GM19239 (cell line): Measurements from ENCODE around the gene CAPN14.
A peak's percentile ranks its signal among the peaks of the same experiment; 100 is the strongest.

Experiments used
- DNase-seq: peaks from one replicate; pipeline ENCODE4 v3.0.0; 2011; ENCODE audit warnings: low spot score; ENCODE audit not compliant: insufficient read length
- FAIRE-seq: peaks from 2 replicates; lab custom pipeline; 2011; peaks lifted over from hg19 to GRCh38; lab: Jason Lieb, UNC

Gene CAPN14

DNA sequence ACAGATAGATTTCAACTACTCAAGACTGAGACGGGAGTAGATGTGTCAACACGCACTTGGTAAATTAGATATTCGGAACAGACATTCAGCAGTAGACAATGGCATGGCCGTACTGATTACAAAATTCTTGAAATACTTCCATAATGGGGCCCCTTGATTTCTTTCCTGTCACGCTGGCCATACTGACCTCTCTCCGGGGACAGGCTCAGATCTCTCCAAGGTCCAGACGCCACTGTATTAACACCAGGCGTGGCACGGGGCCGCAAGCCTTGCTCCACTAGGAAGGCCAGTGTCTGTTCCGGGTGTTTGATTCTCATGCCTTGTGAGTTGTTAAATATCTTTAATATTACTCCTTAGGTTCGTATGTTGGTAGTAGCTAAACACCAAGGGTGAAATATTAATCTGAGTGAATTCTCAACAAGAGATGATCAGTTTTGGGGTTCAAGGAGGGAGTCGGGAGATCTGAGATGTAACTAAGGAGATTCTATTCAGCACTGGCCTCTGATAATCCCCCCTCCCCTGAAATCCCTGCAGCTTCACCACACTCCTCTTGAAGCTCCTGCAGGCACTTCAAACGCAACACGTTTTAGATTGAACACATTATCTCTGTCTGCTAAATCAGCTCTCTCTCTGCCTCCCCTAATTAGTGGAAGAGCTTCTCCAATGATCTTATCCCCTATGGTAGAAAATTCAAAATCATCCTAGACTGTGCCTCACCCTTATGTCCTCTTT, 14.4 kb upstream of the CAPN14 start:
- DNase-seq (no peak), FAIRE-seq (no peak)

GRCh38 chr2:31230751-31231150, 13.4 kb upstream of the CAPN14 start:
- FAIRE-seq (no peak), DNase-seq (no peak)

GRCh38 chr2:31228717-31229116, 11.4 kb upstream of the CAPN14 start:
- DNase-seq (no peak), FAIRE-seq (no peak)

GRCh38 chr2:31227711-31228125, 10.4 kb upstream of the CAPN14 start:
- DNase-seq (no peak), FAIRE-seq (no peak)

GRCh38 chr2:31227110-31227509, 9.8 kb upstream of the CAPN14 start:
- FAIRE-seq = no peak
- DNase-seq = no peak

- FAIRE-seq (no peak), DNase-seq (no peak)
Measured at GRCh38 chr2:31226266-31226665, 9.0 kb upstream of the CAPN14 start.

GRCh38 chr2:31223749-31224148, 6.4 kb upstream of the CAPN14 start:
- no peak for FAIRE-seq
- no peak for DNase-seq

DNA sequence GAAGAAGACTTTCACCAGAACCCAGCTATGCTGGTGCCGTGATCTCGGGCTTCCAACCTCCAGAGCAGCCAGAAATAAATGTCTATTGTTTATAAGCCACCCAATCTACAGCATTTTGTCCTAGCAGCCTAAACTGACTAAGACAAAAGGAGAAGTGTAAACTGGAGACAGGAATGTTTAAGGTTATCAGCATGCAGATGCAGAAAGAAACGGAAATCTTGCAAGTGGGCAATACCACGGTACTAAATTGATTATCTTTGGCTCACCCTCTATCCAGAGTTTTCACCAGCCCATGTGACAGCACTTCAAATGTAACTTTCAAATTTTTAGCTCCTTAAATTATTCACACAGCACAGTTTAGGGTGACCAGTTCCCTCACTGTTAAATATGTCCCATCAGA, 5.7 kb upstream of the CAPN14 start:
- DNase-seq (no peak), FAIRE-seq (no peak)

DNA sequence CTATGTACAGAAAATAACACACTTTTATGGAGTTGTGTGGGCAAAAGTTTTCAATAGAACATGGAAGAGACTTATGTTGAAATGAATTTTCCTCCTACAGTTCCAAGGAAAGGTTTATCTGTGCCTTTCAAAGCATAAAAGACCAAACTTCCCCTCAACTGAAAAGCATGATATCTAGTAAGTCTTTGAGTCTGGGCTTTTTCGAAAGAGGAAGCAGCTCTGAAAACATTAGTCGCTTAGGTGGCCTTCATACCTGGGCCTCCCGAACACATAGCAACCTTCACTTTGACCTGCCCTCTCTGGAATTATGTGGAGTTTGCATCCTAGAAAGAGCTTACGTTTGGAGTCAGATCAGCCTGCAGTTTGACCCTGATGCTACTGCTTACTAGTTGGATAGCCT, 4.8 kb upstream of the CAPN14 start:
- DNase-seq = no peak
- FAIRE-seq = peak; percentile 31

- FAIRE-seq = peak; percentile 33
- DNase-seq = no peak
Measured at GRCh38 chr2:31221544-31221943, 4.2 kb upstream of the CAPN14 start.

DNA sequence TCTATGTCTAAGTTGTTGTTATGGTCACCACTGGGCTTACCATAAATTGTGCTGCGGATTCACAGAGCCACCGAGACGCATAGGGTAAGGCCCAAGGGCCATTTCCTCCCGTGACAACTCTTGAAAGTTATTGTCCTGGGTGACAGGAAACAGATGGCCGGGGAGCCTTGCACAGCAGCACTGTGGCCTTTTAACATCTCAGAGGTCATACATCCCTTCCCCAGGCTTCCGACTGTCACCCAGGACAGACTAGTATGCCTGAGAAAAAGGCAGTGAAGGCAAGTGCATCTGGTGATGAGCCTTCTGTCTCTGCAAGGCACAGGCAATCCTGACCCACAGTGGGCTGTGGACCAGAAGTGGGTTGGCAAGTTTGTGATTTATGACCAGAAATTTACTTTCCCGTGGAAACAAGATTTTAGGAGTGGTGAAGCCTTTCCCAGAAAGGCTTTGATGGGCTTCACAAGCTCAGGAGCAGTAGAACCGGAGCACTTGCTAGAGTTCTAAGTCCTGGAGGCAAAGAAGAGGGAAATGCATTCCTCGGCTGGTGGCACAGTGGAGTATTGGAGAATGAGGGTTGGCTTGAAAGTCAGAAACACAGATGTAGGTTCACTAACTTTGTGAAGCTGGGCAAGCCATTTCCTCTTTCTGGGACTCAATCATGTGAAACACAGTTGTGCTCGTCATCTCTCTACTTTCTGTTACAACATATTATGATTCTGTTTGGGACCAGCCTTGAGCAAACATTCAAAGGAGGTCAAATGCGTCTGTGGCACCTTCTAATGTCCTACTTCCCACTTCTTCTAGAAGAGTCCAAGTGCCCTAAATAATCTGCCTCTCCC, 2.0 kb upstream of the CAPN14 start:
- DNase-seq = no peak
- FAIRE-seq = peak; percentile 98

DNA sequence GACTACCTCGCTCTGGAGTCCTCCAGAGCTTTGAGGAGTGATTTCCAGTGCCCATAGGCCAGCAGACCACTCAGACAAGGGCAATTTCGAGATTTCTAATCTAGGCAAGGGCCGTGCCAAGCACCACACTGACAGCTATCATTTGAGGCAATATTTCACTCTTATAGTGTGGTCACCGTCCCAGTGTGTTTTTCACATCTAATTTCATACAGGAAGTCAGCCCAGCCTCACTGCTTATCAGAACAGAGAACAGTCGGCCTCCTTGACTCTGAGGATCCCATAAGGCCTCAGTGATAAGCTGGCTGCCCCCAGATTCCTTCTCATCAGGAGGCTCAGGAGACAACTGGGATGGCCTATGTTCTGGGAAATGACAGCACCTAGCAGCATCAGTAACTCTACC, 581 bp downstream of the CAPN14 start:
- FAIRE-seq (peak; percentile 81), DNase-seq (no peak)

GRCh38 chr2:31214444-31214915, 2.8 kb downstream of the CAPN14 start:
- no peak for FAIRE-seq
- DNase-seq = no peak

- no peak for DNase-seq
- FAIRE-seq = peak; percentile 65
Measured at GRCh38 chr2:31213601-31214443, 3.5 kb downstream of the CAPN14 start.

DNA sequence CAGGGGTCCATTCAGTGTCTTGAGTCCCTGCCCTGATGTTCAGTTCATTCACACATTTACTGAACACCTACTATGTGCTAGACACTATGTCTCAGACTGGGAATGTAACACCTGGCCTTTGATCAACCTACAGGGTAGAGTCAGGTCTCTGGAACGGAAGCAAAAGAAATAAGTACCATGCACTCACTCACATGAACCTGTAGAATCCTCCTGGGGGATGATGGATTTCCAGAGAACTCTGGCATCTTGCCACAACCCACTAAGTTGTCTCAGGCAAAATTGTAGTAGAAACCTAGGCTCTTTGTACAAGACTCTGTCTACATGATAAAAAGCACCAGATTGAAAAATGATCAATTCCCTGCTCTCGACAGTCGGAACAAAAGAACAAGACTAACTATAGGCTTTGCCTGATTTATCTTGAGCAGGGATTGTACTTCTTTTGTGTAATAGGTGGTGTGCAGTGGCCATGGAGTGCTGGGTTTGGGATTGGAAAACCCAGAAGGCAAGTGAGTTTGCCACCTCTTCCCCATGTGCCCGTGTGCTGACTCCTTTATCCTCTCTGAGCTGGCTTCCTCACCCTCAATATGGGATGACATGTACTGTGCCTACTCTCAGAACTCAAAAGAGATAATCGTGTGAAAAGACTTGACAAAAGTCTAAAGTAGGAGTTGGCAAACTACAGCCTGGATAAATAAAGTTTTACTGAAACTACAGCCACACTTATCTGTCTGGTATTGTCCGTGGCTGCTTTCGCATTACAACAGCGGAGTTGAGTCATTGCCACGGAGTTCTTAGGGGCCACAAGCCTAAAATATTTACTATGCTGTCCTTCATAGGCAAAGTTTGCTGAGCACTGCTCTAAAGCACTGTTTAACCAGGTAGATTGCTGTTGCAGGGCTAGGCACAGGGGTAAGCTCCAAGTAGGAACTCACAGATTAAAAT, 4.4 kb downstream of the CAPN14 start:
- FAIRE-seq = no peak
- no peak for DNase-seq

- FAIRE-seq = no peak
Measured at GRCh38 chr2:31208240-31208639, 9.1 kb downstream of the CAPN14 start.

DNA sequence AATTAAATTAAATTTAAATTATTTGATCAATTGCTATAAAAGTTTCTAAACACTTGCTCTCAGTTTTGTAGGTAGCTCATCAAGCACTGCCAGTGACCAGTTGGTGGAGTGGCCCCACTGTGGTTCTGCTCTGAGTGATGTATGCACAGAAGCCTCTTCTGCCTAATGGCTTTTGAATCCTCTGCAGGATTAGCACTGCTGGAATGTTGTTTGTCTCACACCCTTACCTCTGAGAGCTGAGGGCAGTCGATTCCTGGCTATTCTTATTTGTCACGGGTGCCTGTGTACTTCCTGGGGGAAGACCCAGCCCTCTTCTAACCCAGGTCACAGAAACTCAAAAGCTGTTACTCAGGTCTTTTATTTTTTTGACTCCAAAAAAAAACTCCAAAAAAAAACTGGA, 9.5 kb downstream of the CAPN14 start:
- no peak for DNase-seq

More at GRCh38 chr2:31208240-31208639, 9.1 kb downstream of the CAPN14 start:
- DNase-seq = no peak

DNA sequence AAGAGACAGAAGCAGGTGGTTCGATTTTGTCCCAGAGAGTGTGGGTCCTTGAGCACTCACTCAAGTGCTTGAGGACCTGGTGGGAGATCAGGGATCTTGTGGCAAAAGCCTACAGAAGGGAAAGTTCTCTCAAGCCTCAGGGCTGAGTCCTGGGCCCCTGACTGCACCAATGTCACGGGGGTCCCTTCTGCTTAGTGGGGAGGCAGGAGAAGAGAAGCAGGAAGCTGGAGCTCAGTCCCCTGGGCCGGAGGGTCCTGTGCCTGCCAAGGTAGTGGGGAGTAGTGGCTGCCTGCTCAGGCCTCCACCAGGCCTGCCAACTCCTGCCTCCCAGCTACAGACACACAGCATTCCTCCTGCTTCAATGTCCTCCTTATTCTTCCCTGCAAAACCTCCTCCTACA, 11.7 kb downstream of the CAPN14 start:
- no peak for FAIRE-seq
- no peak for DNase-seq

More for the DNA sequence above, 9.5 kb downstream of the CAPN14 start:
- no peak for FAIRE-seq

DNA sequence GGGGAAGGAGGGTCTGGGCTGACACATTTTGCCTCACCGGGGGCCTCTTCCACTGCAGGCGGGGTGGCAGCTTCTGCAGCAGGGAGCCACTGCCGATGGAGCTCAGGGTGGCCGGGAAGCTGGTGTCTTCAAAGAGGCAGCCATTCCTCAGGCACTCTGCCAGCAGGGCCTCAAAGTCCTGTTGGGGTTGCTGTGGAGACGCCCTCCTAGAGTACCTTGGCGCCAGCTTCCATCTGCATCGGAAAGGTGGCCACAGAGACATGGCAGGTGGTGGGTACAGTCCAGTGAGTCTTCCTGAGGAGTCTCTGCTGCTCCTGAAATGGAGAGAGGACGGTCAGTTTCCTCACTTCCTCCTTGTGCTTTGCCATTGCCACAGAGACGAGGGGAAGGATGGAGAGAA, 12.1 kb downstream of the CAPN14 start:
- FAIRE-seq = no peak
- no peak for DNase-seq
